Activated CD8-positive, alpha-beta memory T cell treated with anti-CD3 and anti-CD28 coated beads, Interleukin-2, amount 50 U/mL, for 1 hour (primary cell): ENCODE data around the gene HCFC1R1.
"Not testable (repeated sequence)": the region's sequence is repeated elsewhere in the genome, so short reads cannot be mapped to it uniquely, and the experiment has no call there.

Experiments
- DNase-seq: peaks from one replicate; pipeline ENCODE4 v3.0.0-alpha.2; 2020; ENCODE audit errors: extremely low read depth

The HCFC1R1 gene

GRCh38 chr16:3023669-3024478 lies at the start of gene HCFC1R1, which contains the start of gene THOC6:
TSS of gene HCFC1R1 (minus strand) at chr16:3023942. CDS start at chr16:3023941, 1 bp downstream.
TSS of gene THOC6 (plus strand) at chr16:3024035. CDS start at chr16:3024327, 292 bp downstream.
- DNase-seq, result peak; percentile 77

- DNase-seq, result no peak
Measured at GRCh38 chr16:3073448-3073847, 49.7 kb upstream of the HCFC1R1 start.

- not testable (repeated sequence) for DNase-seq
Measured at GRCh38 chr16:3072576-3073263, 49.0 kb upstream of the HCFC1R1 start.

GRCh38 chr16:3072148-3072547 lies 48.4 kb upstream of the HCFC1R1 start:
- DNase-seq, result not testable (repeated sequence)

GRCh38 chr16:3071655-3072054 lies 47.9 kb upstream of the HCFC1R1 start:
- DNase-seq, result no peak

GRCh38 chr16:3070608-3071111 lies 46.9 kb upstream of the HCFC1R1 start:
- DNase-seq, result no peak

GRCh38 chr16:3069146-3069545 lies 45.4 kb upstream of the HCFC1R1 start:
- DNase-seq, result not testable (repeated sequence)

- DNase-seq, result no peak
Measured at GRCh38 chr16:3068487-3068886, 44.7 kb upstream of the HCFC1R1 start.

GRCh38 chr16:3066440-3066748 lies 42.7 kb upstream of the HCFC1R1 start:
- no peak for DNase-seq

- DNase-seq, result no peak
Measured at GRCh38 chr16:3065742-3066439, 42.1 kb upstream of the HCFC1R1 start.

GRCh38 chr16:3065069-3065741 lies 41.5 kb upstream of the HCFC1R1 start, which contains the start of gene IL32:
TSS of gene IL32 (plus strand) at chr16:3065640. CDS start at chr16:3065812, 172 bp downstream.
- DNase-seq, result no peak

- DNase-seq, result no peak
Measured at GRCh38 chr16:3063625-3064386, 40.1 kb upstream of the HCFC1R1 start.

GRCh38 chr16:3062553-3062952 lies 38.8 kb upstream of the HCFC1R1 start:
- DNase-seq, result no peak

- DNase-seq, result no peak
Measured at GRCh38 chr16:3060339-3061127, 36.8 kb upstream of the HCFC1R1 start.

- no peak for DNase-seq
Measured at GRCh38 chr16:3059723-3060242, 36.0 kb upstream of the HCFC1R1 start.

GRCh38 chr16:3059041-3059722 lies 35.4 kb upstream of the HCFC1R1 start:
- DNase-seq, result peak; percentile 45

- no peak for DNase-seq
Measured at GRCh38 chr16:3058139-3059030, 34.6 kb upstream of the HCFC1R1 start.
